Stomach (tissue), 4 donors: Measurements from ENCODE around the gene SLC35F4.
A peak's percentile ranks its signal among the peaks of the same experiment; 100 is the strongest.

Source experiments
- EP300 ChIP-seq: sonication (generic); formaldehyde crosslinking; IDR thresholded peaks from one replicate; pipeline ENCODE4 v1.6.1; 2017; ENCODE audit warnings: antibody characterized with exemption
- POLR2A ChIP-seq, 4 donors: fragments of 450-650 bp; IDR thresholded peaks; one replicate each; pipeline ENCODE4 v1.6.1; 2016; ENCODE audit warnings: antibody characterized with exemption in 4 of 4, control low read depth in 2 of 4, mild to moderate bottlenecking in 1 of 4, moderate library complexity in 1 of 4
- POLR2AphosphoS5 ChIP-seq, 3 donors: sonication (generic); formaldehyde crosslinking; IDR thresholded peaks; one replicate each; pipeline ENCODE4 v1.6.1; 2016; ENCODE audit warnings: antibody characterized with exemption in 3 of 3
- TF ChIP-seq, protein P1 (sequence below), 7 experiments: fragments of 450-650 bp in 4 of 7; fragments of 200-600 bp in 3 of 7; sonication (generic) in 3 of 7; IDR thresholded peaks; one replicate each; pipeline ENCODE4 v1.5.1; 2016 to 2019; ENCODE audit warnings: antibody characterized with exemption in 7 of 7, control low read depth in 2 of 7, mild to moderate bottlenecking in 1 of 7

DNA sequence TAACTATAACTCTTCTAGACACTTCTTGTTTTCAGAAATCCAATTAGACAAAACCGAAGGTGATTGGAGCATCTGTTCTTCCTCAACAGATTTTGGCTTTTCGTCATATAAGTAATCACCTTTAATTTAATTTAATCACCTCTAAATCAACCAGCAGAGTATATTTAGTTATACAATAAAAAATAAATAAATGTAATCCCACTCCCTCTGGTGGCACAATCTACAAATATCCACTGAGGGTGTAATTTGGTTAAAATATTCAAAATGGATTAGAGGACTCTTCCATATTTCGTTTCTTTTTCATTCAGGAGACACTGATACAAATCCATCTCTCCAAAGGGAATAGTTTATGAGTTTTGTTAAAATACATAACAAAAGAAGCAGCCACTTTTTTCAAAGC is 18.3 kb upstream of the SLC35F4 start:
- TF ChIP-seq, protein P1, sequence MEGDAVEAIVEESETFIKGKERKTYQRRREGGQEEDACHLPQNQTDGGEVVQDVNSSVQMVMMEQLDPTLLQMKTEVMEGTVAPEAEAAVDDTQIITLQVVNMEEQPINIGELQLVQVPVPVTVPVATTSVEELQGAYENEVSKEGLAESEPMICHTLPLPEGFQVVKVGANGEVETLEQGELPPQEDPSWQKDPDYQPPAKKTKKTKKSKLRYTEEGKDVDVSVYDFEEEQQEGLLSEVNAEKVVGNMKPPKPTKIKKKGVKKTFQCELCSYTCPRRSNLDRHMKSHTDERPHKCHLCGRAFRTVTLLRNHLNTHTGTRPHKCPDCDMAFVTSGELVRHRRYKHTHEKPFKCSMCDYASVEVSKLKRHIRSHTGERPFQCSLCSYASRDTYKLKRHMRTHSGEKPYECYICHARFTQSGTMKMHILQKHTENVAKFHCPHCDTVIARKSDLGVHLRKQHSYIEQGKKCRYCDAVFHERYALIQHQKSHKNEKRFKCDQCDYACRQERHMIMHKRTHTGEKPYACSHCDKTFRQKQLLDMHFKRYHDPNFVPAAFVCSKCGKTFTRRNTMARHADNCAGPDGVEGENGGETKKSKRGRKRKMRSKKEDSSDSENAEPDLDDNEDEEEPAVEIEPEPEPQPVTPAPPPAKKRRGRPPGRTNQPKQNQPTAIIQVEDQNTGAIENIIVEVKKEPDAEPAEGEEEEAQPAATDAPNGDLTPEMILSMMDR (IDR thresholded peaks at IDR 0.05) = peak in 1 of 7 experiments; percentile 11
- TF ChIP-seq POLR2AphosphoS5 (IDR thresholded peaks at IDR 0.05) (no peak), POLR2A (IDR thresholded peaks at IDR 0.05) (no peak), EP300 (no peak)
